GM10847 (cell line): ENCODE results near the gene DCUN1D3.

Experiments
- POLR2A ChIP-seq: IDR thresholded peaks from 2 replicates; pipeline ENCODE4 v1.6.1; 2011; ENCODE audit not compliant: insufficient read length; ENCODE audit errors: extremely low read depth

DCUN1D3 gene

DNA sequence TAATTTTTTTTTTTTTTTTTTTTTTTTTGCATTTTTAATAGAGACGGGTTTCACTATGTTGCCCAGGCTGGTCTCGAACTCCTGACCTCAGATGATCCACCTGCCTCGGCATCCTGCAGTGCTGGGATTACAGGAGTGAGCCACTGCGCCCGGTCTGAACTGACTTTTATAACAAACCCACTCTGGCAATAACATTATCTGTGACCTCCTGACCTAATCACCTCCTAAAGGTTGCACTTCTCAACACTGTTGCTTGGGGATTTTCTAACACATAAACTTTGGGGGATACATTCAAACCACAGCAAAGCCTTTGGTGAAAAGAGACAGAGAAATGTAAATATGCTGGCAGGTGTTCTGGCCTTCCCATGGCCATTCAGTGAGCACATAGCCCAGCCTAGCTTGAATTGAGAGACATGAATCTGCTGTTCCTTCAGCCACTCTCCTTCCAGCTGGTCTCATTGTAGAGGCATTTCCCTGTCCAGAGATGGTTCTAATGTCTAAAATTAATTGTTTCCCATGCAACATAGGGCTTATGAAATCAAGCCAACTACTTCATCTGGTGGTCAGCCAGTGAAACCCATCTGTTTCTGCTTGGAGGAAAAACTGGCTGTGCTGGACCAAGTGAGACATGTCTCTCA, 28.7 kb upstream of the DCUN1D3 start:
- TF ChIP-seq POLR2A, result no peak

GRCh38 chr16:20925751-20926150, 25.6 kb upstream of the DCUN1D3 start:
- no peak for TF ChIP-seq POLR2A

- TF ChIP-seq POLR2A, result no peak
Observed at GRCh38 chr16:20923876-20924275, 23.7 kb upstream of the DCUN1D3 start.

DNA sequence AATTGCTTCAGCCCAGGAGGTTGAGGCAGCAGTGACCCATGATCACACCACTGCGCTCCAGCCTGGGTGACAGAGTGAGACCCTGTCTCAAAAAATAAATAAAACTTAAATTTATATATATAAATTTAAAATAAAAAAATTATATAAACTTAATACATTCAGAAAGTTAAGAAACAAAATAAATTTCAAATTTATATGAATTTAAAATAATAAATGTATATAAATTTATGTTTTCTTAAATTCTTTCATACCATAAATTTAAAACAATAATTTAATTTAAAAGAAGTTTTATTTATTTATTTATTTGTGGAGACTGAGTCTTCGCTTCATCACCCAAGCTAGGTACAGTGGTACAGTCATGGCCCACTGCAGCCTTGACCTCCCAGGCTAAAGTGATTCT, 20.6 kb upstream of the DCUN1D3 start:
- TF ChIP-seq POLR2A, result no peak

DNA sequence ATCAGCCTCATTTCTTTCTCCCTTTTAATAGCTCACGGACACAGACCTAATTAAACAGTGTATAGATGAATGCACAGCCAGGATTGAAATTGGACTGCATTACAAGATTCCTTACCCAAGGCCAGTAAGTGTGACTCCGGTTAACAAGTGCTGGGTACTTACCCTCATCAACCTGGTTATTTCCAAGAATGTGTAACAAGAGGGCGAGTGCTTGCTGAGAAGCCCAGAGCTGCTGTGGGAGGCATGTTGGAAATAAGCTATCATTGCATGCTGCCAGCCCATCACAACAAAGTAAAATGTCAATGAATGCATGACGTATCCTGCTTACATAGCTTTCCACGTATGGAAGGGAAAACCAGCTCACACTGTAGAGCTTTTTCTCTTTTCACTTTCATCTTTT, 19.9 kb upstream of the DCUN1D3 start:
- no peak for TF ChIP-seq POLR2A

DNA sequence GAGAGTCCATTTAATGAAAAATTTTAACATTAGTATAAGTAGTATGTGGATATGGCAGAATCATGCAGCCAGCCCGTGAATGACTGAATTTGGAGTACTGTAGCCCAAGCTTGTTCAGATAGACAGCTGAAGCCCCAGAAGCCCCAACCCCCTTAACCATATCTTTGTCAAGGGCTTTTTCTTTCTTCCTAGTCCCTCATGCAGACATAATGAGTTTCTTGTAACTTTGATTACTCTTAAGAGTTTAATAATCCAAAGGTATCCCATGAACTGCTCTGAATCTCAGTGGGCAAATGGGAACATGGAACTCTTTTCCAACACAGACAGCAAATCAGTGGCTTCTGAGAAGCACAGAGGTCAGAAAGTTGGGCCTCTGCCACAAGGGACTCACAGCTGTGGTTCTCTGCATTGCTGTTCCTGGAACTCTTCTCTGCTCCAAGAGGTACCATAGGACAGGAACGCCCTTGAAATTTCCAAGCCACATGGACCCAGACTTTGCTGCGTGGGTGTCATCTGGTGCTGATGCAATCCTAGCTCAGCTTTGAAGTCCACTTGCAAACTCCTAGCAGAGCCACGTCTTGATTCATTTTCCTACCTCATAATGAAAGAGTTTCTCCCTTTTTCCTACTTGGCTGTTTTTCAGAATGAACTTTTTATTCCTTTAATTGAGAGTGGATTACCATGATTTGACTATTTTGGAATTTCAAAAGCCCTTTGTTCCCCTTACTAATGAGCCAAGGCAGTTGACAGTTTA, 18.5 kb upstream of the DCUN1D3 start:
- TF ChIP-seq POLR2A, result no peak

GRCh38 chr16:20916942-20917341, 16.8 kb upstream of the DCUN1D3 start:
- no peak for TF ChIP-seq POLR2A

DNA sequence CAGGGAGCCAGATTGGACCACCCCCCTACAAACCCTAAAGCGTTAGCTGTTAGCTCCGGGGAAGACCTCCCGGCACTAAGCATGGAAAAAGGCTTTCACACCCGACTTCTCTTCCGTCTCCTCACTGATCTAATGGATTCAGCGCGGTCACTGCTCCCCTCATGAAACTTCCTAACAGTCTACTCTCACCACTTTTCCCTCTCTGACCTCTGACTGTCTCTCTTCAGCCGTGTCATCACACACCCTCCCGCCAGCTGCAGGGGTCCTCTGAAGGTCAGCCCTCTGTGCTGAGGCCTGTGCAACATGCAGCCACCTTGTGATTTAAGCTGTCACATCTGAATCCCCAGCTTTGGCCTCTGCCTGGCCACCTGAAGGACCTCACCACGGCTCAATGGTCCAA, 16.1 kb upstream of the DCUN1D3 start:
- TF ChIP-seq POLR2A, result no peak

- no peak for TF ChIP-seq POLR2A
Observed at GRCh38 chr16:20911361-20911760, 11.2 kb upstream of the DCUN1D3 start.

GRCh38 chr16:20910781-20911321, 10.7 kb upstream of the DCUN1D3 start:
- no peak for TF ChIP-seq POLR2A

DNA sequence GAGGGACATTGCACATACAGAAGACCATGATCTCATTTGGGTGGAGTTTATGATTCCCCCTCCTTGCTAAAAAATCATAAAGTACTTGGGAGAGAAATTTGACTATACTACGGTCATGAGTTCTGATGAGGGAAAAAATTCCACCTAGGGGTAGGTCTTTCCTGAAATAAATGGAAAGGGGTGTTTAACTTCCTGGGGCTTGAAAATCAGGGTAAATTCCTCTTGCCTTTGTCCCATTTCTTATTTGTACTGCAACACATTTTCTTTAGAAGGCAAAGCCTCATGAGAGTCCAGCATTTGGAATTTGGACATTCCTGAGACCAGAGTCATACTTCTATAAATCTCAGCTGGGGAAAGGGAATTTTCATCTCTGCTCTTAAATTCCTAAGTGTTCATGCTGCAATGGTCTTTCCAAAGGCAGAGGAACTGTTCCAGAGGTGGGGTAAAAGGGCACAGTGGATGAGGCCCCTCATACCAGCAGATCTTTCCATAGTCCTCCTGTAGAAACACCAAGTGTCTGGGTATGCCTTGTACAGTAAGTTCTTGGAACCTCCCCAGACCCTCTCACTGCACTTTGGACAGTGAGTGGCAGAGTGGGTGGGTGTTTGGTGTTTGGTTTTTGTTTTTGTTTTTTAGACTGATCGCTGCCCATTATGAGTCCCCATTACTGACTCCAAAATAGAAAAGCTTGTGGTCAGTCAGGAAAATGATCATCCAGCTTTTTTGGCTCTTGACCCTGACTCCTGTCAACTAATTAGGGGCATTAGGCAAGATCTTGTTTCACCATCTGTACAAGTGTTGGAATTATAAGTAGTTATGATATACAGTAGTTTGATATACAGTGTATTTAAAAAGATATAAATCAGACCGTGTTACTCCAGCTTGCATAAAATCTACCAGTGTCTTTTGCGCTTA, 6.4 kb upstream of the DCUN1D3 start:
- TF ChIP-seq POLR2A, result no peak

GRCh38 chr16:20905576-20905975, 5.4 kb upstream of the DCUN1D3 start:
- no peak for TF ChIP-seq POLR2A

DNA sequence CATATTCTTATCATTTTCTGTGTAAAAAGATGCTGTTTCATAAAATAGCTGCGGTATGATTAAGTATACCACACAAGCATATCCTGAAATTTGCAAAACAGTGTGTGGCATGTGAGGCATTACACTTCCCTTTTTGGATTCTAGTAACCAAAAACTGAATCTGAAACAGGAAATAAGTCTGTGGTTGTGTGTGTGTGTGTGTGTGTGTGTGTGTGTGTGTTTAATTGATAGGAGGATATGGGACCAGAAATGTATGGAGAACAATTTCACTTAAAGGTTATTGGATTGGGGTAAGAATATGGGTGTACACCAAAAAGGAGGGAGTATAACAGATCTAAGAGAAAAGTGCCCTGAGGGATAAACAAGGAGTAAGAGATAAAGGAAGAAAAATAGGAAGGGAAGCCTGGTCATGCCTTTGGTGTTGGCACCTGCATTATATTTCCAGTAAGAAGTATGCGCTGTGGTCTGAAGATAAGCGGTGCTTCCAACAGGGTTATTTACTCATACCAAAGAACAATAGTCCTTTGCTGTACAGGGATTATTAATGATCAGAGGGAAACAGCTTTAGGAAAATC, 4.4 kb upstream of the DCUN1D3 start:
- no peak for TF ChIP-seq POLR2A

GRCh38 chr16:20903899-20904506, 3.8 kb upstream of the DCUN1D3 start:
- no peak for TF ChIP-seq POLR2A

DNA sequence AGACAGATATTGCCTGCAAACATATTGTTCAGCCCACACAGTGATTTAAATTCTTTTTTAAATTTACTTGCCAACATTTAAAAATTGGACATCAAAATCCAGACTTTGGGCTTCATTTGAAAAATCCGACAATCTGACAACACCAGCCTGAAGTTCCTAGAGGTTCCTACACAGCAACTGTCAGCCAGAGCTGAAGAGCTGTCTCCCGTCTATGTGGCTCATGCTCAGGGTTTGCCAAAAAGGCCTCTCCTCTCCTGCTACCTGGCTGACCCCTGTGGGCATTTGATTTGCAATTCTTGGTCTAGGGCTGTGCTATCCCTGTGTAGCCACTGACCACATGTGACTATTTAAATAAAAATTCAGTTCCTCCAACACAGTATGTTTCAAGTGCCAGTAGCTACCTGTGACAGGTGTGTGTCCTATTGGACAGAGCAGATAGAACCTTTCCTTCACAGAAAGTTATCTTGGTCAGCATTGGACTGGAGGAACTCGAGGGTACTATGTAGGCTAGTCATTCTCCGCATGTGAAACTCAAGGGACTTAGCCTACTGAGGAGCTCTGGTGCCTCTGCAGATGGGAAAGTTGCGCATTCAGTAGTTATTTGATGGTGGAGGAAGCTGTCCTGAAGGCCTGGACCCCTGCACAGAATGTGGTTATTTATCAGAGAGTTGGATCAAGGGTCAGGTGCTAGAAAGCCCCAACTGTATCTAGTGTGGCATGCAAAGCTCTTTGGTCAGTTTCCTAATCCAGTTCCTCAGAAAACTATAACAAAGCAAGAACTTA, 3.1 kb upstream of the DCUN1D3 start:
- TF ChIP-seq POLR2A, result no peak

GRCh38 chr16:20902426-20902825, 2.3 kb upstream of the DCUN1D3 start:
- no peak for TF ChIP-seq POLR2A
